Liver (tissue), 3 donors: ENCODE data around the gene MMP23B.

Experiments used
- FOXA1 ChIP-seq: IDR thresholded peaks from 2 replicates; pipeline ENCODE4 v1.6.1; 2016; ENCODE audit warnings: antibody characterized with exemption
- GABPA ChIP-seq, 2 donors: IDR thresholded peaks in 1 of 2; conservative IDR thresholded peaks in 1 of 2; 2 replicates each; pipeline ENCODE4 v1.6.1; 2016; ENCODE audit warnings: antibody characterized with exemption in 2 of 2, mild to moderate bottlenecking in 1 of 2, moderate library complexity in 1 of 2
- TAF1 ChIP-seq: conservative IDR thresholded peaks from 2 replicates; pipeline ENCODE4 v1.6.1; 2016; ENCODE audit warnings: antibody characterized with exemption, mild to moderate bottlenecking
- YY1 ChIP-seq: IDR thresholded peaks from 2 replicates; pipeline ENCODE4 v1.6.1; 2016; ENCODE audit warnings: antibody characterized with exemption, mild to moderate bottlenecking
- TF ChIP-seq, protein P1 (sequence below): fragments of 150-350 bp; IDR thresholded peaks from 2 replicates; pipeline ENCODE4 v1.5.1; 2017; ENCODE audit warnings: improper control_type of control experiment, low read depth, low read length; ENCODE audit not compliant: missing input control
- TF ChIP-seq, protein P2 (sequence below): IDR thresholded peaks from 2 replicates; pipeline ENCODE4 v1.6.1; 2016; ENCODE audit warnings: antibody characterized with exemption
- donor health status: healthy.
- donor health status: healthy.

DNA sequence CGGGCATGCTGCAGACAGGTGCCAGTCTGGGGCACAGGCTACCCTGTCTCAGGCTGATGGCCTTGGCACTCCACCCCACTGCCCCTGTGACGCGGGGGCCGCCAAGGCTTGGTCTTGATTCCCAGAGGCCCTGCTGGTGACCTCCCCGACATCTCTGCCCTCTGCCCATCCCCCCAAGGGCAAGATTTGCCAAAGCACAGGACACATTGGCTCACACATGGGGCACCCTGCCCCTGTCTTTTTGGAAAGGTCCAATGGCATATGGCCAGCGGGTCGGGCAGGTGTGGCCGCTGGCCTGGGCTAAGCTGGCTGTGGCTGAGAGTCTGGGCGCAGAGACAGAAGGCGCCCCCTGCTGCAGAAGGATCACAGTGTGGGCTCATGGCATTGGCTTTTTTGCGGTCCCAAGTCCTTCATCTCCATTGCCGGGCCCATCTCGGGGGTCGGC is 12.0 kb upstream of the MMP23B start:
- TF ChIP-seq, protein P1, sequence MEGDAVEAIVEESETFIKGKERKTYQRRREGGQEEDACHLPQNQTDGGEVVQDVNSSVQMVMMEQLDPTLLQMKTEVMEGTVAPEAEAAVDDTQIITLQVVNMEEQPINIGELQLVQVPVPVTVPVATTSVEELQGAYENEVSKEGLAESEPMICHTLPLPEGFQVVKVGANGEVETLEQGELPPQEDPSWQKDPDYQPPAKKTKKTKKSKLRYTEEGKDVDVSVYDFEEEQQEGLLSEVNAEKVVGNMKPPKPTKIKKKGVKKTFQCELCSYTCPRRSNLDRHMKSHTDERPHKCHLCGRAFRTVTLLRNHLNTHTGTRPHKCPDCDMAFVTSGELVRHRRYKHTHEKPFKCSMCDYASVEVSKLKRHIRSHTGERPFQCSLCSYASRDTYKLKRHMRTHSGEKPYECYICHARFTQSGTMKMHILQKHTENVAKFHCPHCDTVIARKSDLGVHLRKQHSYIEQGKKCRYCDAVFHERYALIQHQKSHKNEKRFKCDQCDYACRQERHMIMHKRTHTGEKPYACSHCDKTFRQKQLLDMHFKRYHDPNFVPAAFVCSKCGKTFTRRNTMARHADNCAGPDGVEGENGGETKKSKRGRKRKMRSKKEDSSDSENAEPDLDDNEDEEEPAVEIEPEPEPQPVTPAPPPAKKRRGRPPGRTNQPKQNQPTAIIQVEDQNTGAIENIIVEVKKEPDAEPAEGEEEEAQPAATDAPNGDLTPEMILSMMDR, result no peak
- TF ChIP-seq, protein P2, sequence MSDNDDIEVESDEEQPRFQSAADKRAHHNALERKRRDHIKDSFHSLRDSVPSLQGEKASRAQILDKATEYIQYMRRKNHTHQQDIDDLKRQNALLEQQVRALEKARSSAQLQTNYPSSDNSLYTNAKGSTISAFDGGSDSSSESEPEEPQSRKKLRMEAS, result no peak
- TF ChIP-seq FOXA1 (no peak), TAF1 (no peak), GABPA (IDR thresholded peaks at IDR 0.05 in 1 of 2, conservative IDR thresholded peaks at IDR 0.05 in 1 of 2) (no peak), YY1 (no peak)
